Activated CD4-positive, alpha-beta memory T cell treated with anti-CD3 and anti-CD28 coated beads, Interleukin-2, amount 10 ng/mL, durations not matched to agents 7 days and 5 days (primary cell): Measurements from ENCODE around the gene ERP27. TPM values are rescaled to one million over a fixed set of nuclear protein-coding genes. Genes with fewer than 3 reads are reported as not detected.

Experiments
- CTCF ChIA-PET: fragments of 350-600 bp; sonication (Branson Sonifier 250); formaldehyde crosslinking; loops from one replicate; lab custom pipeline; 2021; ENCODE audit warnings: antibody characterized with exemption, inconsistent platforms; lab: Charles Lee
- POLR2A ChIA-PET: fragments of 350-600 bp; sonication (Branson Sonifier 250); formaldehyde crosslinking; loops from one replicate; lab custom pipeline; 2021; ENCODE audit warnings: antibody characterized with exemption; lab: Charles Lee
- DNase-seq: peaks from one replicate; pipeline ENCODE4 v3.0.0-alpha.2; 2020
- H3K27ac Mint-ChIP-seq: one replicate; pipeline ENCODE4 v1.8.0; 2021; ENCODE audit warnings: mild to moderate bottlenecking, mixed read lengths
- H3K27me3 Mint-ChIP-seq: one replicate; pipeline ENCODE4 v1.8.0; 2021; ENCODE audit warnings: mixed read lengths
- H3K36me3 Mint-ChIP-seq: one replicate; pipeline ENCODE4 v1.8.0; 2021; ENCODE audit warnings: low read depth, mixed read lengths
- H3K4me1 Mint-ChIP-seq: one replicate; pipeline ENCODE4 v1.8.0; 2021; ENCODE audit warnings: mixed read lengths
- H3K4me3 Mint-ChIP-seq: one replicate; pipeline ENCODE4 v1.8.0; 2021; ENCODE audit warnings: mild to moderate bottlenecking, mixed read lengths
- H3K9me3 Mint-ChIP-seq: one replicate; pipeline ENCODE4 v1.8.0; 2021; ENCODE audit warnings: mixed read lengths
- total RNA-seq, 2 experiments: library from RNA; stranded (reverse); gene quantifications; one replicate each; pipeline ENCODE4 v1.2.3, GENCODE V29; 2021

Gene ERP27
- total RNA-seq, 2 experiments from 2014 or later: 7.2 to 8.5 TPM

- no peaks in the 10 kb centered on the region for H3K27me3 Mint-ChIP-seq
- peak overlapping the region; percentile 96 for H3K27ac Mint-ChIP-seq
- no peaks in the 10 kb centered on the region for H3K9me3 Mint-ChIP-seq
- peaks cover 49% of the 10 kb centered on the region for H3K4me1 Mint-ChIP-seq
- CTCF ChIA-PET: interaction anchor here (0.9 to 1.5 kb wide), 4 partner anchors 11 to 189 kb away, joined by 3 to 10 read pairs (median 6); partner anchors contain the start of gene ERP27
- peak overlapping the region; percentile 96 for H3K4me3 Mint-ChIP-seq
- POLR2A ChIA-PET: interaction anchor here (1.0 to 8.8 kb wide), 12 partner anchors 8 to 593 kb away, joined by 3 to 110 read pairs (median 5); partner anchors contain the start of genes ATF7IP, C12orf60, ERP27 and WBP11
- H3K36me3 Mint-ChIP-seq: peaks cover 67% of the 10 kb centered on the region
- peak; percentile 51 for DNase-seq
Observed at GRCh38 chr12:14959126-14959440, 20.7 kb upstream of the ERP27 start.

GRCh38 chr12:14958361-14959125 is 20.2 kb upstream of the ERP27 start:
- peak overlapping the region; percentile 96 for H3K27ac Mint-ChIP-seq
- H3K27me3 Mint-ChIP-seq: no peaks in the 10 kb centered on the region
- POLR2A ChIA-PET: interaction anchor here (1.0 to 8.8 kb wide), 8 partner anchors 7 to 592 kb away, joined by 3 to 110 read pairs (median 10); partner anchors contain the start of genes ATF7IP, C12orf60, ERP27 and WBP11
- H3K9me3 Mint-ChIP-seq: no peaks in the 10 kb centered on the region
- H3K4me1 Mint-ChIP-seq: peaks cover 49% of the 10 kb centered on the region
- CTCF ChIA-PET: interaction anchor here (0.9 to 1.5 kb wide), 4 partner anchors 10 to 189 kb away, joined by 3 to 10 read pairs (median 6); partner anchors contain the start of gene ERP27
- no peak for DNase-seq
- peaks cover 72% of the 10 kb centered on the region for H3K36me3 Mint-ChIP-seq
- H3K4me3 Mint-ChIP-seq: peak overlapping the region; percentile 96

DNA sequence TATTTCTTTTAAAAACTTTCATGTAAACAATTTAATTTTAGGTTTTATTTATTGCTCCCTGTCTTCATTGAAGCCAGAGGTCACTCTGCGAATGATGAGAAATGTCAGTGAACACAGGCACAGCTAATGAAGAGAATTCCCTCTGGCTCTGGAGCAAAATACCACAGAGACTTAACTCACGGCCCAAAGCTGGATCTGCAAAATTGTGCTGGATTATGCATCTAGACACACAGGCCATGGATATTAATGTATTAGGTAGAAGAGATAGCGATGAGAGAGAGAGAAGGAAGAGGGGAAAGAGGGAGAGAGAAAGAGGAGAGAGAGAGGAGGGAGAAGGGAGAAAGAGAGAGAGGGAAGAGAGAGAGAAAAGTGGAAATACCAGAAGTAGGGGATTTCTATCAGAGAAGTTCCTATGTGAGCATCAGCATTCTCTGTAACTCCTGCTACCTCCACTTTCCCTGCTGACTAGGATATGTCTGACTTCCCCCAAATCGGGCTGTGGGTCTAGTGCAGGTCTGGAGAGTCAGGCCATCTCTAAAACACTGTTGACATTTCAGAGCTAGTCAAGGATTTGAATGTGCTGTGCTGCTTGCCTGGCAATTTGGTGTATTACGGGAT is 19.3 kb upstream of the ERP27 start:
- Mint-ChIP-seq H3K27ac (peak overlapping the region; percentile 96), H3K9me3 (no peaks in the 10 kb centered on the region), H3K4me1 (peaks cover 51% of the 10 kb centered on the region), H3K4me3 (peak overlapping the region; percentile 96), H3K27me3 (no peaks in the 10 kb centered on the region), H3K36me3 (peaks cover 79% of the 10 kb centered on the region)
- CTCF ChIA-PET: interaction anchor here (0.9 kb wide), 1 partner anchor 188 kb away, joined by 3 read pairs; no protein-coding TSS in a partner anchor
- DNase-seq: no peak
- POLR2A ChIA-PET: interaction anchor here (0.6 to 8.8 kb wide), 5 partner anchors 11 to 186 kb away, joined by 3 to 110 read pairs (median 12); partner anchors contain the start of genes C12orf60 and WBP11

DNA sequence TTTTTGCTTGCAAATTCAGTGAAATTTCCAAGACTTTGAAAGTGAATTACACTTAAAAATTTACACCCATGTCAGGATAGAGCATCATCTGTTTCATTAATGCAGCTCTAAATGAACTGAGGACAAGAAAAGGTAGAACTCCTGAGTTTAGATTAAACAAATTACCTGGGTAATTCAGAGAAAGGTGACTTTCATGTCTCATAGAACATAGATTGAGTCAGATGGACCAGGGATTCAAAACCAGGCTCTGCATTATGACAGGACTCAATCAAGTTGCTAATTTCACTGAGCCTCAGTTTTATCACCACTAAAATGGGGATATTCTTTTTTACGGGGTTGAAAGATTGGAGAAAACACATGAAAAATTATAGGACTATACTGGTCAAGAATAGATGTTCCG is 18.6 kb upstream of the ERP27 start:
- peak overlapping the region; percentile 96 for H3K27ac Mint-ChIP-seq
- no peaks in the 10 kb centered on the region for H3K27me3 Mint-ChIP-seq
- H3K4me1 Mint-ChIP-seq: peaks cover 58% of the 10 kb centered on the region
- no peaks in the 10 kb centered on the region for H3K9me3 Mint-ChIP-seq
- ChIA-PET POLR2A (interaction anchor here (0.6 to 8.8 kb wide), 7 partner anchors 10 to 185 kb away, joined by 3 to 110 read pairs (median 5); partner anchors contain the start of genes C12orf60 and WBP11), CTCF (interaction anchor here (0.9 kb wide), 1 partner anchor 187 kb away, joined by 3 read pairs; no protein-coding TSS in a partner anchor)
- H3K4me3 Mint-ChIP-seq: peak overlapping the region; percentile 96
- peaks cover 86% of the 10 kb centered on the region for H3K36me3 Mint-ChIP-seq
- DNase-seq: no peak

- Mint-ChIP-seq H3K4me3 (peak overlapping the region; percentile 96), H3K27me3 (no peaks in the 10 kb centered on the region), H3K36me3 (peaks cover 91% of the 10 kb centered on the region), H3K27ac (peak overlapping the region; percentile 96), H3K4me1 (peaks cover 64% of the 10 kb centered on the region), H3K9me3 (no peaks in the 10 kb centered on the region)
- CTCF ChIA-PET: no interaction called here
- DNase-seq: peak; percentile 39
- POLR2A ChIA-PET: interaction anchor here (1.0 to 8.8 kb wide), 7 partner anchors 10 to 184 kb away, joined by 3 to 110 read pairs (median 3); partner anchors contain the start of genes C12orf60 and WBP11
Observed at GRCh38 chr12:14956024-14956891, 17.9 kb upstream of the ERP27 start.

- Mint-ChIP-seq H3K4me1 (peaks cover 84% of the 10 kb centered on the region), H3K4me3 (peak overlapping the region; percentile 69), H3K9me3 (no peaks in the 10 kb centered on the region), H3K27ac (peak overlapping the region; percentile 96), H3K36me3 (peaks cover 92% of the 10 kb centered on the region), H3K27me3 (no peaks in the 10 kb centered on the region)
- ChIA-PET CTCF (interaction anchor here (1.4 kb wide), 1 partner anchor 179 kb away, joined by 3 read pairs; no protein-coding TSS in a partner anchor), POLR2A (interaction anchor here (0.7 to 5.0 kb wide), 9 partner anchors 9 to 567 kb away, joined by 3 to 24 read pairs (median 4); a partner anchor contains a TSS)
- no peak for DNase-seq
Observed at GRCh38 chr12:14954269-14954668, 15.9 kb upstream of the ERP27 start.

DNA sequence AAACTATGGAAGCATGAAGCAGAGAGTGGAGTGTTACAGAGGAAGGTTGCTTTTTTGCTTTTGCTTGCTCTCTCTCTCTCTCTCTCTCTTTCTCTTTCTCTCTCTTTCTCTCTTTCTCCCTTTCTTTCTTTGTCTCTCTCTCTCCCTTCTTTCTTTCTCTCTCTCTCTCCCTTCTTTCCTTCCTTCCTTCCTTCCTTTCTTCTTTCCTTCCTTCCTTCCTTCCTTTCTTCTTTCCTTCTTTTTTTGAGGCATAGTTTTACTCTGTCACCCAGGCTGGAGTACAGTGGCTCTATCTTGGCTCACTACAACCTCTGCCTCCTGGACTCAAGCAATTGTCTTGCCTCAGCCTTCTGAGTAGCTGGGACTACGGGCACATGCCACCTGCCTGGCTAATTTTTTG is 15.4 kb upstream of the ERP27 start:
- ChIA-PET POLR2A (interaction anchor here (0.9 to 5.0 kb wide), 8 partner anchors 9 to 567 kb away, joined by 3 to 24 read pairs (median 4); a partner anchor contains a TSS), CTCF (interaction anchor here (1.4 kb wide), 1 partner anchor 178 kb away, joined by 3 read pairs; no protein-coding TSS in a partner anchor)
- no peaks in the 10 kb centered on the region for H3K27me3 Mint-ChIP-seq
- H3K4me1 Mint-ChIP-seq: peaks cover 90% of the 10 kb centered on the region
- DNase-seq: no peak
- peak overlapping the region; percentile 96 for H3K27ac Mint-ChIP-seq
- no peaks in the 10 kb centered on the region for H3K9me3 Mint-ChIP-seq
- H3K36me3 Mint-ChIP-seq: peaks cover 92% of the 10 kb centered on the region
- H3K4me3 Mint-ChIP-seq: peak overlapping the region; percentile 69

DNA sequence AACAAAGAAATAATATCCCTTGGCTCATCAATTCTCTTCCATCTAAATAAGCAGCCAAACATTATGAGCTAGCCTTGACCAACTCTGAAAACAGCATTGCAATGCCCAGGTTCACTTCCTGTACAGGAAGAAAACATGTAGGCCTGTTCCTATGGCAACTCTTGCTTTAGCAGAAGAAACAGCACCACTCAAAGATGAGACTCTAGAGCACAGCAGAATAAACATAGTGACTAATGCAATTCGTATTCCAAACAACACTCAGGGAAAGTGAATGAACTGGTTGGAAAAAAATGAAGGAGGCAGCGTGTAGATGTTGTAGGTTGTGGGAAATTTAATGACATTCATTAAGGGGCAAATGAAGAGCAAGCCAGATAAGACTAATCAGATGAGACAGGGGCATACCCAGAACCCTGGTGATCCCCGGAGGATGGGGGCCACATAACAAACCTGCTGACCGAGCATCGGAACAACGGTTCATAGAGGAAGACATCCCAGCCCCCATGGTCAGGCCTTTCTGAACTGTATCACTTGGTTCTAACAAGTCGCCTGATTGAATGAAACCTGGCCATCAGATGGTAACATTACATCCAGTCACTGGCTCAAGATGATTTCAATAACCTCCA is 14.1 kb upstream of the ERP27 start:
- H3K36me3 Mint-ChIP-seq: peaks cover 90% of the 10 kb centered on the region
- H3K27me3 Mint-ChIP-seq: no peaks in the 10 kb centered on the region
- CTCF ChIA-PET: interaction anchor here (0.5 to 1.0 kb wide), 4 partner anchors 31 to 200 kb away, joined by 3 to 4 read pairs (median 3); no protein-coding TSS in a partner anchor
- peak; percentile 51 for DNase-seq
- POLR2A ChIA-PET: interaction anchor here (1.1 to 5.0 kb wide), 5 partner anchors 7 to 182 kb away, joined by 3 to 24 read pairs (median 19); partner anchors contain the start of genes ARHGDIB and ERP27
- H3K27ac Mint-ChIP-seq: peak overlapping the region; percentile 96
- H3K9me3 Mint-ChIP-seq: no peaks in the 10 kb centered on the region
- peak overlapping the region; percentile 82 for H3K4me3 Mint-ChIP-seq
- H3K4me1 Mint-ChIP-seq: peaks cover 93% of the 10 kb centered on the region

GRCh38 chr12:14951851-14952250 is 13.5 kb upstream of the ERP27 start:
- peak overlapping the region; percentile 82 for H3K4me3 Mint-ChIP-seq
- H3K36me3 Mint-ChIP-seq: peaks cover 90% of the 10 kb centered on the region
- H3K9me3 Mint-ChIP-seq: no peaks in the 10 kb centered on the region
- no peaks in the 10 kb centered on the region for H3K27me3 Mint-ChIP-seq
- peak overlapping the region; percentile 96 for H3K27ac Mint-ChIP-seq
- no peak for DNase-seq
- CTCF ChIA-PET: interaction anchor here (0.5 to 1.0 kb wide), 4 partner anchors 31 to 199 kb away, joined by 3 to 4 read pairs (median 3); no protein-coding TSS in a partner anchor
- POLR2A ChIA-PET: interaction anchor here (1.1 to 5.0 kb wide), 4 partner anchors 8 to 182 kb away, joined by 3 to 24 read pairs (median 19); partner anchors contain the start of genes ARHGDIB and ERP27
- peaks cover 94% of the 10 kb centered on the region for H3K4me1 Mint-ChIP-seq

DNA sequence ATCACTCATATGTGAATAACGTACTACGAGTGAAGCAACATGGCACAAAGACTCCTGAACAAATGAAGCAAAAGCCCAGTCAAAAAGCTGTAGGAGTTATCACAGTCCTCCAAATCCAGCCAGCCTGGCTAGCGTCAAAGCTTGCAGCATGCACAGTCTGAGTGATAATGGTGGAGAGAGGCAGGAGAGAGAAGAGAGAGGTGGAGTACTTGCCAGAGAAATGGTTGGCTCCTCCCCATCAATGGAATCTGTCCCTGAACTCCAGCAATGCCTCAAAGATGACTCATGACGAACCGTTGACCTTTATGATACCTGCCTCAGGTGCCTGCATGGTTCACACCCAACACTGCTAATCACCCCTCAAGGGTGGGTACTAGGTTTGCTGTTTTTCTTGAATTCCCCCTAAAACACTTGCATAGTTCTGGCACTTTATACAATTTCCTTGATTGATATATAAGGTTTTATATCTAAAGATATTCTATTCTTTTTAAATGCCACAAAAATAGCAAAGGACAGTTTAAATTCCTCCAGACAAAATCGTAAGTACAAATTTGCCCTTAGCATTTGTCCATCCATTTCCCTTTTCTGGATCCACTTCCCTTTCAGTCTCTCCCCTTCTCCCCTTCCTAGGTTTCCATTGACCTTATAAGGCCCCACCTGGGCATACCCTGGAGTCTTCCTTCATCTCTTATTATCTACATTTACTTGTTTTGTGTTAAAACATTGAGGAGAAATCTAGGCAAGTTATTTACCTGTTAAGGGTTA is 12.8 kb upstream of the ERP27 start:
- H3K27ac Mint-ChIP-seq: peak overlapping the region; percentile 96
- H3K4me1 Mint-ChIP-seq: peaks cover 94% of the 10 kb centered on the region
- peak overlapping the region; percentile 82 for H3K4me3 Mint-ChIP-seq
- ChIA-PET POLR2A (interaction anchor here (1.0 to 5.0 kb wide), 6 partner anchors 9 to 181 kb away, joined by 3 to 24 read pairs (median 12); partner anchors contain the start of genes ARHGDIB and ERP27), CTCF (no interaction called here)
- no peak for DNase-seq
- H3K27me3 Mint-ChIP-seq: no peaks in the 10 kb centered on the region
- H3K36me3 Mint-ChIP-seq: peaks cover 90% of the 10 kb centered on the region
- H3K9me3 Mint-ChIP-seq: no peaks in the 10 kb centered on the region
